ENCODE measurements around the gene MT1X. TPM values are rescaled to one million over a fixed set of nuclear protein-coding genes. Genes with fewer than 3 reads are reported as not detected.

The MT1X gene
- total RNA-seq, 4 donors from 2014 or later, result 314 to 2,825 (median 445) TPM

GRCh38 chr16:56652600-56652999 is 29.7 kb upstream of the MT1X start:
- WGBS, 2 donors, result 38 to 54% methylated on average over 1 of the region's 1 CpG

GRCh38 chr16:56653218-56653617 is 29.1 kb upstream of the MT1X start:
- no peaks in the 10 kb centered on the region for H3K9me3 ChIP-seq
- intact Hi-C loops (cut with DNase I), result no loop called here
- TF ChIP-seq POLR2A (IDR thresholded peaks at IDR 0.05), result no peak
- TF ChIP-seq CTCF (IDR thresholded peaks at IDR 0.05), result no peak
- WGBS, 2 donors, result 78 to 88% methylated on average over 7 of the region's 7 CpGs
- DNase-seq, result no peak
- no peak overlapping the region for H3K27ac ChIP-seq
- no peaks in the 10 kb centered on the region for H3K36me3 ChIP-seq
- H3K27me3 ChIP-seq, result no peaks in the 10 kb centered on the region
- no peak overlapping the region for H3K4me3 ChIP-seq (replicated peaks in 1 of 3)
- H3K4me1 ChIP-seq, result peaks cover 0 to under 1% of the 10 kb centered on the region in 2 donors

More at GRCh38 chr16:56652600-56652999, 29.7 kb upstream of the MT1X start:
- intact Hi-C loops (cut with DNase I), result no loop called here
- H3K36me3 ChIP-seq, result no peaks in the 10 kb centered on the region
- no peak overlapping the region for H3K4me3 ChIP-seq (replicated peaks in 1 of 3)
- TF ChIP-seq POLR2A (IDR thresholded peaks at IDR 0.05), result no peak
- no peak for TF ChIP-seq CTCF (IDR thresholded peaks at IDR 0.05)
- no peaks in the 10 kb centered on the region for H3K27me3 ChIP-seq
- no peak for DNase-seq
- no peaks in the 10 kb centered on the region for H3K9me3 ChIP-seq
- no peak overlapping the region for H3K27ac ChIP-seq
- no peaks in the 10 kb centered on the region for H3K4me1 ChIP-seq

- TF ChIP-seq CTCF (IDR thresholded peaks at IDR 0.05) (peak in 2 of 6 experiments; percentile 7 to 19), POLR2A (IDR thresholded peaks at IDR 0.05) (peak; percentile 21 to 87)
- intact Hi-C loops (cut with DNase I), result no loop called here
- peak within 1 kb of the TSS; percentile 11 to 51 (median 46) for H3K4me3 ChIP-seq (replicated peaks in 1 of 3)
- H3K4me1 ChIP-seq, result peaks cover 8 to 12% of the 10 kb centered on the region in 2 donors
- H3K36me3 ChIP-seq, result no peaks in the 10 kb centered on the region
- WGBS, 2 donors, result 1% methylated on average over 21 to 33 of the region's 46 CpGs
- H3K27me3 ChIP-seq, result no peaks in the 10 kb centered on the region
- no peaks in the 10 kb centered on the region for H3K9me3 ChIP-seq
- peak; percentile 99 for DNase-seq
- peak within 1 kb of the TSS; percentile 64 to 72 (median 70) for H3K27ac ChIP-seq
These were observed 24.5 kb upstream of the MT1X start, which contains the start of gene MT1F for GRCh38 chr16:56657555-56658326. Gene MT1F, plus strand, starts transcription at chr16:56657959. Its CDS starts 100 bp downstream, at chr16:56658059.

- WGBS, 2 donors, result 22% methylated on average over 6 to 10 of the region's 10 CpGs
- Histone ChIP-seq H3K36me3 (no peaks in the 10 kb centered on the region), H3K4me1 (peaks cover 8 to 12% of the 10 kb centered on the region in 2 donors), H3K27ac (peak overlapping the region; percentile 64 to 72 (median 66)), H3K4me3 (replicated peaks in 1 of 3) (peak overlapping the region; percentile 11 to 51 (median 46)), H3K9me3 (no peaks in the 10 kb centered on the region), H3K27me3 (no peaks in the 10 kb centered on the region)
- peak in 1 of 2 donors; percentile 68 for DNase-seq
- TF ChIP-seq CTCF (IDR thresholded peaks at IDR 0.05) (no peak), POLR2A (IDR thresholded peaks at IDR 0.05) (no peak)
- intact Hi-C loops (cut with DNase I), result no loop called here
These were observed 23.9 kb upstream of the MT1X start for GRCh38 chr16:56658327-56658875.

Measured in thyroid gland (tissue), 4 donors.